Activated gamma-delta T cell treated with anti-CD3 and anti-CD28 coated beads, Interleukin-2, amount 50 U/mL, for 16 hours (primary cell): ENCODE measurements around the gene MKKS.
"Not testable (repeated sequence)": the region's sequence is repeated elsewhere in the genome, so short reads cannot be mapped to it uniquely, and the experiment has no call there.

Source experiments
- DNase-seq: peaks from one replicate; pipeline ENCODE4 v3.0.0-alpha.2; 2020; ENCODE audit warnings: low read depth

The MKKS gene

DNA sequence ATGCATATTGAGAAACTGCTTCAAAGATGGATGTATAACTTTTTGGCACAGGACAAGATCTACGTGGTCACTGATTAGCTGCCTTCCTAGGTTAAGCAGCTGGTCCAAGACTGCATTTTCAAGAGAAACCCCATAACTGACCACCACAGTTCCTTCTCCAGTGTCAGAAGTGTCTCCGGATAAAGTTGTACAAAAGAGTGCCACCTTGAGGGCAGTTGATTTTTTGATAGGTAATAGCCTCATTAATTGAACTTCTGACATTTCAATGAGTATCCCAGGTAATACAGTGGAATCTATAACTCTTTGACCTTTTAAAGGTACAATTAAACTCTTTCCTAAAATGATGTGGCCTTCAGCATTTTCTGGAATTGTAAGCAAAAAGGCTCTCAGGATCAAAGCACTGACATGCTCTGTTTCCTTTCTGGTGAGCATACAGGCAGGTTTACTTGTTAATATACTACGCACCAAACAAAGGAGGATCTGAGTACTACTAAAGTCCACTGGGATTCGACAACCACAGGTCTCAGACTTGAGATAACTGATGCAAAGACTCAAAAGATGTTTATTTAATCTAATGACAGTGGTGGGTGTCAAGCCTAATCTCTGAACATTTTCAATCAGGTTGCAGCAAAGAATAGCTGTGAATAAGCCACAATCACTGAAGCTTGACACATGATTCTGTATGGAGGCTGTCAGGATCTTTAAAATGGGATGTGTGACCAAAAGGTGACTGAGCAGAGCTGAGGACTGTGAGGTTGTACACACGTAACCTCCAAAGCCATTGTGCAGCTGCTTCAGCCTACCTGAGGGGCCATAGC is 21.2 kb downstream of the MKKS start:
- DNase-seq = no peak

DNA sequence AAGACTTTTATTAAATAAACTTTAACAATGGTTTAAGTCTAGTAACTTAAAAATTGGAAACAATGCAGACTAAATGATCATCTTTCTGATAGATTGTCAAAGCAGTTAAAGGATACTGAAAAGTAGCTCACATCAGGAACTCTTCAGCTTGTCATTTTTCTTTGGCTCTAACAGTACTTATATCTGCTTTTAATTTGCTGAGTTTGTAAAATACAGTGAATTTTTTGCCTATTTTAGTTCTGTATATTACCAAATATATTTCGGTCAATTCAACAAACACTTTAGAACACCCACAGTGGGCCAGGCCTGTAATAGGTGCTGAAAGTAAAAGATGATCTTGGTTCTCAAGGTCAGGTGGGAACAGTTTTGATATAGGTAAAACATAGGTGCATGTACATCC is 22.3 kb downstream of the MKKS start:
- no peak for DNase-seq

DNA sequence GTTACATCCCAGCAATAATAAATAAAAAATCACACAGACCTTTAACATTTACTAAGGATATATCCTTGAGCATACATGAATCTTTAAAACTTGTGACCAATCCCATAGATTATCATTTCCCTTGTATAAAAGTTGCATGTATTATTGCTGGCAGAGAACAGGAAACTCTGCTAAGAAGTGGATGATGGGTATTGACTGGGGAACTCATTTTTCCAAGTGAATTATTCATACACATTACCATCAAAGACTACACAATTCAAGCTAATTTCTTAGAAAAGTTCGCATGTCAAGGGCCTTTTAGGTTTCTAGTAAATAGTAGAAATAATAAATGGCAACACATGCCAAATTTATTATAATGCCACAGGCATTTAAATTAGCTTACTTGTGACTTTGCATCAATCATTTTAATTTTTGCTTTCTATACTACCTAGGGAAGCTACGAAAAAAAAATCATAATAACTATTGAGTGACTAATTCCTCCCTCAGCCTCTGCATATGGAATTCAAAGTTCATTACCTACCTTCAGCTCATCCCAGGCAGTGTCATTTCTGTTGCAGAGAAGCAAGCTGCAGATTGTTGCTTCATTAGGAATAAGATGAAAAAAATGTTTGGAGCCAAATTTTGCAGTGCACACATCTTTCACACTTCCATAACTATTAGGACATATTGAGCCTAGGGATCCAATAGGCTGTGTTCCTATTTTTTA is 25.8 kb downstream of the MKKS start:
- DNase-seq = no peak

DNA sequence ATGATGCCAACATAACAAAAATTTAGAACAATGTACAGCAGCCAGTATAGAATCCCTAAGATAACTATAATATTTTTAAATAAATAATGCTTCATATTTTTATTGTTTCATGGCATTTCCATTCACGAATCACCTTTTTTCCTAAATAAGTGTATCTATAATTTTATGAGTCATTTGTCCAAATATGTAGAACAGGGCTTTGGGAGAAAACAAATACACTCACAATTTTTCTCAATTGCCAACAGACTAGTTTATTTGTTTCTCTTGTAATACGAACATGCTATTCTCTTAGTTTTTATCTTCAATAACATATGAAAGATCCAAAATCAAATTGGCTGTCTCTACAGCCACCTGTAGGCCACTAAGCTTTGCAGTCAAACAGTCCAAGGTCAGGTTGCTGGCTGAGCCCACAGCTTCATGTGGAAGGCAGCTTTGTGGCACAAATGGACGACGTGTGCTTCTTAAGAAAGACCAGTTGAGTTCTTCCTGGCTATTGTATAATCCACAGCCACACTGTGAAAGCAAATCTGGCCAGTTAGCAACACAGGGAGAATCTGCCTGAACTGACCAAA is 29.0 kb downstream of the MKKS start:
- no peak for DNase-seq

DNA sequence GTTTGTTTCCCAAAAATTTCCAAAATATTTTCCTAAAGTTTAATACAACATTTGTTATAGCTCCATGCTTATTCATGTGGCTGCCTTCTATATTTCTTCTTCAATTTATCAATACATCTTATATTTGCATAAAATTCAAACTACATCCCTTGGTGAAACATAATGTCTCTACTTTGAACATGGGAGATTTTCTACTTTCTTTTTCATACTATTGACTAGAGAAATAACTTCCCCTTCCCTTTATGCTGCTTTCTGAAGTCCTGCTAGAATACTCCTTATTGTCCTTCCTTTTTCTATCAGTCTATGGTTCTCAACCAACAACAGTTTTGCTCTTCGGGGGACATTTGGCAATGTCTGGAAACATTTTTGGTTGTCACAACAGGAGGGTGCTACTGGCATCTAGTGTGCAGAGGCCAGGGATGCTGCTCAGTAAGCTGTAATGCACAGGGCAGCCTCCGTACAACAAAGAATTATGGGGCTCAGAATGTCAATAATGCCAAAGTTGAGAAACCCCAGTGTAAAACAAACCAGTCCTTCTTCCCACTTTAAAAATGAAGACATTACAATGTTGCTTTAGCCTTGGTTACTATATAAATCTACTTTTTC is 29.9 kb downstream of the MKKS start:
- DNase-seq = no peak

DNA sequence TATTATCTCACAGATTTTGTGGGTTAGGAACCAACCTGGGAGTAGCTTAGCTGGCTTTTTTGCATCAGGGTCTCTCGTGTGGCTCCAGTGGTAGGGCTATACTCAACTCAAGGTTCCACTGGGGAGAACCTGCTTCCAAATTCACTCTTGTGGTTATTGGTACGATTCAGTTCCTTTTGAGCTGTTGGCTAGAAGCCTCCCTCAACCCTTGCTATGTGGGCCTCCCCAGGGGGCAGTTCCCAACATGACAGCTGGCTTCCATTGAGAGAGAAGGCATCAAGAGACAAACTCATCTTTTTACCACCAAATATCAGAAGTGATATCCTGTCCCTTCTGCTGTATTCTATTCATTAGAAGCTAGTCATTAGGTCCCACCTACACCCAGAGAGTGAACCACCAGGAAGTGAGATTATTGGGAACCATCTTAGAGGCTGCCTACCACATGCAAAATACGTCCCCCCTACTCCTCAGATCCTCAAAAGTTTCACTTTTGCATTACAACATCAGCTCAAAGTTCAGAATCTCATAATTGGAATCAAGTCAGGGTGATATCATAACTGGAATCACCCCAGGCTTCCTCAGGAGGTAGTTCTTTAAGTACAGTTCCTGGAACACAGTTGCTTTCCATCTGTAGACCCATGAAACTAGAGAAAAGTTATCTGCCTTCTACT is 30.9 kb downstream of the MKKS start:
- no peak for DNase-seq

DNA sequence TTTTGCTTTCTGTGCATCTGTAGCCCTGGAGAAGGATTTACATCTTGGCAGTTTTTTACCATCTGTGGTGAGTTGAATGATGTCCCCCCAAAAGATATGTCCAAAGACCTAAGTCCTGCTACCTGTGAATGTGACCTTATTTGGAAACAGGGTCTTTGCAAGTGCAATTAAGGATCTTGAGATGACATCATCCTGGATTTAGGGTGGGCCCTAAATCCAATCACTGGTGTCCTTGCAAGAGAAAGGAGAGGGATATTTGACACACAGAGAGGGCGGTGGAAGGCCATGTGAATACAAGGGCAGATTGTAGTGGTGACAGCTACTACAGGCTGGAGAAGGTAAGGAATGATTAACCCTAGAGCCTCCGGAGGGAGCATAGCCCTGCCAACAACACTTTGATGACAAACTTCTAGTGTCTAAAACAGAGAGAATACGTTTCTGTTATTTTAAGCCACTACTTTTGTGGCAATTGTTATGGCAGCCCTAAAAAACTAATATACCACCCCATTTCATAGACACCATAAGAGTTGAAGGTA is 35.1 kb downstream of the MKKS start:
- no peak for DNase-seq

DNA sequence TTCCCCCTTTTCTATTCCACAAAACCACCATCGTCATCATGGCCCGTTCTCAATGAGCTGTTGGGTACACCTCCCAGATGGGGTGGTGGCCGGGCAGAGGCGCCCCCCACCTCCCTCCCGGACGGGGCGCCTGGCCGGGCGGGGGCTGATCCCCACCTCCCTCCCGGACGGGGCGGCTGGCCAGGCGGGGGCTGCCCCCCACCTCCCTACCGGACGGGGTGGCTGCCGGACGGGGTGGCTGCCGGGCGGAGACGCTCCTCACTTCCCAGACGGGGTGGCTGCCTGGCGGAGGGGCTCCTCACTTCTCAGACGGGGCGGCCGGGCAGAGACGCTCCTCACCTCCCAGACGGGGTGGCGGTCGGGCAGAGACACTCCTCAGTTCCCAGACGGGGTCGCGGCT is 39.3 kb downstream of the MKKS start:
- not testable (repeated sequence) for DNase-seq

DNA sequence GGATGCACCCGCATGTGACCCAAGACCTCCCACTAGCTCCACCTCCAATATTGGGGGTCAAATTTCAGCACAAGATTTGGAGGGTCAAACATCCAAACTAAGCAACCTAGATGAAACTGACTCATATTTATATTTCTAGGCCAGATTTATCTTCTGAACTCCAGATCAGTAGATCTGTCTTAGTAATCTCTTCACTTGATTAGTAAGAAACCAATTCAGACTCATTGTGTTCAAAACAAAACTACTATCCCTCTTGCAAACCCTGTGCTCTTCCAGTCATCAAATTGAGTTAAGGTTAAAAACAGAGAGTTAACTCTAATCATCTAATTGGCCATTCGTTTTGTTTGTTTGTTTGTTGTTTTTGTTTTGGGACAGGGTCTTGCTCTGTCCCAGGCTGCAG is 43.3 kb downstream of the MKKS start:
- no peak for DNase-seq

DNA sequence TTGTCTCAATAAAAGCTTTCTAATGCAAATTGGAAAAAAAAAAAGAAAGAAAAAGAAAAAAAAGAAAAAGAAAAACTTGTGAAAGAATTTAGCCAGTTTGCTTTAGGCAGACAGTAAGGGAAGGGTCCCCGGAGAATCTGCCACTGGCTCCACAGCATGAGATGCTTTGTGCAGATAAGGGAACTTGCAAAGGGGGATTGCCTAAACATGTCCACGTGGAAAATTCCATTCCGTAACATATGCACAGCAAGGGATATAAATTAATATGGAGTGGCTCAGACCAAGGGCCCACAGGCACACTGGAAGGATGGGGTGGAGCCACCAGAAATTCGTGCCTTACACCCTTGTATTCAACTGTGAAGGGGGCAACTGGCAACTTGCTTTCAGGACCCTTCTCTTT is 45.4 kb downstream of the MKKS start:
- DNase-seq = no peak

DNA sequence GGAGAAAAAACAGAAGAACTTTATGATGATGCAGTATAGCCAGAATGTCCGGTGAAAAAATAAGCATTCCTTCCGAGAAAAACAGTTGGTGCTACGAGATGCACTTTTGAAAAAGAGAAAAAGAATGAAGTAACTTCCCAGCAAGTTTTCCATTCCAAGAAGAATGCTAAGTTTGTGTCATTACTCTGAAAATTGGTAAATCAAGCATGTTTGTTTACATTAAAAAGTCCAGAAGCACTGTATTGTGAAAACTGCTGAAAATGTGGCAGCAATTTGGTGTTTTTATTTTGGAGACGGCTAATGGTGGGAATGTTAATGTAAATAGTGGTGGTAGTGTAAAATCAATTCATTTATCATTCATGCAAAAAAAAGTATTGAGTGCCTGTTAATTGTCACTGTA is 46.3 kb downstream of the MKKS start:
- no peak for DNase-seq

DNA sequence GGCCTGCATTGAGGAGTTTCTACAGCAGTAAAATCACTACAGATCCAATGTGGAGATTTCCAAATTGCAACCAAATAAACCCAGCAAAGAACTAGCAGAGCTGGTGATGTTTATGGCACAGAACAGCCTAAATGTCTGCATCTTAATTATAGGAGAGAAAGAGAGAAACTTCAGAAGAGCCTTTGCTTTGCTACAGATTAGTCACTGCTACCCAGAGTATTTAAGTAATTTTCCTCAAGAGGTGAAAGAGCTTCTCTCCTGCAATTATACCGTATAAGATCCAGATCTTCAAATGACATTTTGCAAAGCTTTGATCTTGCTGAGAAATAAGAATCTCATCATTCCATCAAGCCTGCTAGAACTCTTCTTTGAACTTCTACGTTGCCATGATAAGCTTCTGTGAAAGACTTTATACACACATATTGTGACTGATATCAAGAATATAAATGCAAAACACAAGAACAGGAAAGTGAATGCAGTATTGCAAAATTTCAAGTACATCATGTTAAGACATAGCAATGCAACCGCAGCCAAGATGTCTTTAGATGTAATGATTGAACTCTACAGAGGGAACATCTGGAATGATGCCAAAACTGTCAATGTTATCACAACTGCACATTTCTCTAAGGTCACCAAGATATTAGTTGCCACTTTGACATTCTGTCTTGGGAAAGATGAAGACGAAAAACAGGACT is 48.0 kb downstream of the MKKS start:
- DNase-seq = no peak

DNA sequence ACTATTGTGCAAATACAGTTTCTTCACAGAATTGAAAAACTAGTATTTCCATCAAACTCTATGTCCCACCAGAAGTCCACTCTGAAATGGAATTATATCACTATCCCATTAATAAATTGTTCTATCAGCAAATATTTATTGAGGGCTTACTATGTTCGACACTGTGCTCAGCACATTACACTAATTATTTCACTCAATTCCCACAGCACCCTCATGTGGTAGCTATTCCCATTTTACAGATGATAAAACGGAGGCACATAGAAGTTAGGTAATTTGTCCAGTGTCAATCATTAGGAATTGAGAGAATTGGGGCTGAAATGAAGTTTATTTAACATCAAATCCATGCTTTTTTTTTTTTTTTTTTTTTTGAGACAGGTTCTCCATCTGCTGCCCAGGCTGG is 52.5 kb downstream of the MKKS start:
- no peak for DNase-seq

DNA sequence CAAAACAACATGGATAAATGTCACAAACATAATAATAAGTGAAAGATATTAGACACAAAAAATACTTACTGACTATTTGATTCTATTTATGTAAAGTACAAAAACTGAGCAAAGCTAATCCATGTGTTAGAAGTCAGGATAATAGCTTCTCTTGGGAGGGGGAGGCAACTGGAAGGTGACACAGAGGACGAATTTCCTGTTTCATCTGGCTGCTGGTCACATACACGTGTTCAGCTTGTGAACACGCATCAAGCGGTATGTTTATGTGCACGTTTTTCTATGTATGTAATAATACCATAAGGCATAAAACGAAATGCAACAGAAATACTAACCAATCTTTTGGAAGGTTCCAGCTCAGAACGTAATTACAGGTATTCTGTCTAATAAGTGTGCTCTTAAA is 54.3 kb downstream of the MKKS start:
- DNase-seq = no peak

DNA sequence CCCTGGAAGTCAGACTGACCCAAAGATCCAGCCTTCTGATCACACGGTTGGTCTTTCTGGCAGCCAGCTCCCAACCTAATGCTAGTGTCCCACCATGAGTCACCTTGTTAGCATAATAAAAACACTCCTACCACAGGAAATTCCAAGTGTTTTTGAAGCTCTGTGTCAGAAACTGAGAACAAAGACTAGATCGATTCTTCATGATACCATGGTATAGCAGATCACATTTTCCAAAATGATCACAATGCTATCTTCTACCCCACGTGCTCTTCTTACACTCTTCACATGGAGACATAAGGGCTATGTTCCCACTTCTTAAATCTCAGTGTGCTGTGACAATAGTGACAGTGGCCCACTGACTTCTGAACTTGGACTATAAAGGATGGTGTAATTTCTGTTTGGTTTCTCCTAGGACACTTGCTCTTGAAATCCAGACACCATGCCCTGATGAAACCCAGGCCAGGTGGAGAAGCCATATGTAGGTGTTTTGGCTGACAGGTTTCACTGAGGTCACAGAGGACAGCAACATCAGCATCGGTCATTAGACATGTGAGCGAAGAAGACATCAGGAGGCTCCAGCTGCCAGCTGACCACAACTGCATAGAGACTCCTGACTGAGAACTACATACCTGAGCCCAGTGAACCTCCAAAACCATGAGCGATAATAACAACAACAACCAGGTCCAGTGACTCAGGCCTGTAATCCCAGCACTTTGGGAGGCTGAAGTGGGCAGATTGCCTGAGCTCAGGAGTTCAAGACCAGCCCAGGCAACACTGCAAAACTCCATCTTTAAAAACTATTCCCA is 57.5 kb downstream of the MKKS start:
- DNase-seq = no peak

DNA sequence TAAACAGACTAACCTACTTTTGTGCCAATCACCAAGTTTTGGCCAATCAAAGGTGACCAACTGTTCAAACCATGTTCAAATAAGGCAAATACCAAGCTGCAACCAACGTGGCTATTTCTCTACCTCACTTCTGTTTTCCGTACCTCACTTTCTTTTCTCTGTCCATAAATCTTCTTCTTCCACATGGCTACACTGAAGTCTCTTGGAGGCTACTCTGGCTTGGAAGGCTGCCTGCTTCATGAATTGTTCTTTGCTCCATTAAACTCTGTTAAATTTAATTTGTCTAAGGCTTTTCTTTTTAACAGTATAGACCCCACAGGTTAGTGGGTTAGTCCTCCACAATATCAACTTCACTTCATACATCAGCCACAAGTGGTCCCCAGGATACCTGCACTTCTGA is 58.8 kb downstream of the MKKS start:
- DNase-seq = no peak

DNA sequence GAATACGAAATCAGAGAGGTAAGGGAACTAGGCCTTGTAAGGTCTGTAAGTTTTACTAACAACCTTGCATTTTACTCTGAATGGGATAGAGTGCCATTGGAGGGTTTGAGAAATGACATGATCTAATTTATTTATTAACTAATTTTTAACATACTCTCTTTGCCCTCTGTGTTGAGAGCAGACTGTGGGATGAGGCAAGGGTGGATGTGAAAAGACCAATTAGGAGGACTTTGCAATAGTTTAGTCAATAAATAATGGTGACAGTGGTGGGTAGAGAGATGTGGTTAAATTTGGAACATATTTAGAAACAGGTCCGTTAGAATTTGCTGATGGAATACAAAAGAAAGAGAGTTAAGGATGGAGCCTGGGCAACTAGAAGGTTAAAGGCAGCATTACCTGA is 60.0 kb downstream of the MKKS start:
- DNase-seq = no peak

DNA sequence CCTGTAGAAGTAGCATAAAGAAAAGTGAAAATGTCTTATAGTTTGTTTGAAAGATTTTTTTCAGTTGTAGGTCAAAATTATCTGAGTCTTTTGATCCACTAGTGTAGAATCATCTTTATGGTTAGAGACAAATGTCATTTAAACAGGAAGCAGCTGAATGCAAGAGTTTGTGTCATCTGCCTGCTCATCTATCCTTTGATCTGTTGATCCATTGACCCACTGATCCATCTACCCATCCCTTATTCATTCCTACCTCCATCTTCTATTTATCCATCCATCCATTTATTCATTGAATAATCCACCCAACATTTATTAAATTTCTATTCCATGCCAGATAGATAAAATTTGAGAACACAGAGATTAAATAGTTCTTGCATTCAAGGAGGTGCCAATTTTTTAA is 62.6 kb downstream of the MKKS start:
- DNase-seq = no peak

DNA sequence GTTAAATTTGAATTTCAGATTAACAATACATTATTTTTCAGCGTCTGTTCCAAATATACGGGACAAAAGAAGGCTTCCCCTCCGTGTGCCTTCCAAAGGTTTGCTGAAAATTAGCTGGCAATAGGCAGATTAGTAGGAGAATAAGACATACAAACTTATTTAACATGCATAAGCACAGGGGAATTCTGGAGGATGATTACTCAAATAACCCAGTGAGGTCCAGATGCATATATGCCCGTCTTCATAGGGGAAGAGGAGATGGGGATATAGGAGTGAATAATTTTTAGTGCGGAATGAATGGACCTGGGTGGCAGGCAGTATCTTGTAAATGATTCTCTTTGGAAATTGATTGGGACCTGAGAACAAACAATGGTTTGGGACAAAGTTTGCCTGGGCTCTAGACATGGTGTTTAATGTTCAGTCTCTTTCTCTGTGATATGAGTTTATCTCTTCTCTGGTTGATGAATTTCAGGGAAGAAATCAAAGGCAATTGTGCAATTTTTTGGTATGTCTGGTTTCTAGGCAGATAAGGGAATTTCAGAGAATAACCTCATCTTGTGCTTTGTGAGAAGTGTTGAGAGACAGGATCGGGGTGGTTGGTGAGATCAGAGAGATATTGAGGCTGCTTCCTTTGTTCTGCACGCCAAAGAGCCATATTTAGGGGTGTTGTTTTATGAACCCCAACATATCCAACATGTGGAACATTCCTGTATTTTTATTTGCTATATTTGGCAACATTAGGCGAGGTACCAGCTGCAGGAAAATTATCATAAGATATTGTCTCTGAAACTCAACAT is 63.7 kb downstream of the MKKS start:
- no peak for DNase-seq

DNA sequence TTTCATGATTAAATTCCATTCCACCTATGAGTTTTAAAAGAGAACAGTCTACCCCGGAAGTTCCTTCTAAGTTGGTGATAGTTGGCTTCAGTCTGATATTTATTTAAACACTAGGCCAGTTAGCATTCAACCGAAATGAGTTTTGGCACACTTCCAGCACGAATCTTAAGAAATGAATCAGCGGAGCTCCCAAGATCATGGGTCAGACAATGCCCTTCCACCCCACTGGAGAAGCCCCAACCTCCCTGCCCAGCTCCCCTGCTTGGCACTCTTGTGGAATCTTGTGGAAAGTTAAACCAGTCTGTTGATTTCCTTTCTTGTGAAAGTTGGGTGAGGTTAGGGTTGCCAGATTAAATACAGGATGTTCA is 64.3 kb downstream of the MKKS start:
- DNase-seq = no peak
